Anterior cingulate cortex (tissue), 58 donors: ENCODE data around the gene SREK1IP1.
"Not testable (repeated sequence)": the region's sequence is repeated elsewhere in the genome, so short reads cannot be mapped to it uniquely, and the experiment has no call there.

ENCODE experiments used
- DNase-seq, 58 donors: peaks; one replicate each; lab custom pipeline; 2025; lab: John Stamatoyannopoulos, UW

SREK1IP1 gene

DNA sequence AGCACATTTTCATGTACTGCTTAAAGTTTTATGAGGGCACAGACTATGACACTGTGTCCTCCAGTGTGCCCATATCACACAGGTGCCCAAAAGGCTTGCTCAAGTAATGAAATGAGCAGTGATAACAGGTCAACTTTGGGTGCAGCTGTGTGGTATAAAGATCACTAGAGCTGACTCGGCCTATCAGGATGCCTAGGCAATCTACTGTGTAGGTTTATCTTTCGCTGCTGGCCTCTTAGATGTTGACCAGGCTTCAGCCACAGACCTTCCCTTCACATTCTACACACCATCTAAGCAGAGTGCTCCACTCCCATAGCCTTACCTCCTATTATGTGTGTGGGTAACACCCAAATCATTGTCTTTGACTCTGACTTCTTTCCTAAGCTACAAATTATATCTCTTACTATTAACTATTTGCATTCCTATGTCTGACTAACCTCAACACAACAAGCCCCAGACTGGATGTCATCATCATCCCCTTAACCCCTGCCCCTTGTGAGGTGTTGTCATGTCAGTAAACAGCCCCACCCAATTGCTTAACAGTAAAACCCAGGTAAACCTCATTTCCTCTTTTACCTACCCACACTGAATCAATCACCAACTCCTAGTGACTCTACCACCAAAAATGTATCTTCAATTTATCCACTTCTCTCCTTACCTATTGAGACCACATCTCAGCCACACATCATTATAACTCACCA is 2.5 kb downstream of the SREK1IP1 start:
- no peak for DNase-seq

GRCh38 chr5:64763948-64764503 is 4.5 kb downstream of the SREK1IP1 start:
- no peak for DNase-seq

- DNase-seq: no peak
These were observed 8.4 kb downstream of the SREK1IP1 start for GRCh38 chr5:64759960-64760660.

DNA sequence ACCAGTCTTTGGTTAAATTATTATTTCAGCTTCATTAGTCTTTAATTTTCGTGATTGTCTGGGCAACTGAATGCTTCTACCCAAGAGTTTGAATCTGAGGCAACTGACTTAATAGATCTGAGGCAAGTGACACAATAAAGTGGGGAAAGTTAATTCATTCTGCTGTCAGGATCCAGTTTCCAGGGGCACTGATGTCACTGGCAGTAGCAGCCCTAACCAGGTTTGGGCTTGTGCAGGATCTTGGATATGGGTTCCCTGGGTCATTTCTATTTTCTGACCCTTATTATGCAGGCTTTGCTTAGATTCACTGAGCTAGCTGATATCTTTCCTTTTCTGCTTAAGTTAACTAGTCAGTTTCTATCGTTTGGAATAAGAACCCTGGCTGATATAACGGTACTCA is 9.6 kb downstream of the SREK1IP1 start:
- DNase-seq: no peak

- DNase-seq: no peak
These were observed 14.4 kb downstream of the SREK1IP1 start for GRCh38 chr5:64754066-64754465.

- DNase-seq: no peak
These were observed 19.1 kb downstream of the SREK1IP1 start for GRCh38 chr5:64749385-64749784.

DNA sequence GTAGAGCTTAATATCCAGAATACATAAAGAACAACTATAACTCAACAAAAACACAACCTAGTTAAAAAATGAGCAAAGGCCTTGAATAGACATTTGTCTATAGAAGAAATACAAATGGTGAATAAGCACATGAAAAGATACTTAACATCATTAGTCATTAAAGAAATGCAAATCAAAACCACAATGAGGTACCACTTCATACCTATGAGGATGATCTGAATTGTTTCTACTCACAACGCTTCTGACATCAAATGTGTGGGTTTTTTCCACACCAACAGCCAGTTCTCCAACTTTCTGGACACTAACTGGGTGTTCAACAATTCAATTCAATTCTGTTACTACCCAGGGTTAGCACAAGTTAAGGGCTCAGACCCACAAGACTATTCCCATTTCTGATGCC is 22.0 kb downstream of the SREK1IP1 start:
- DNase-seq: no peak

GRCh38 chr5:64744914-64745313 is 23.6 kb downstream of the SREK1IP1 start:
- no peak for DNase-seq

DNA sequence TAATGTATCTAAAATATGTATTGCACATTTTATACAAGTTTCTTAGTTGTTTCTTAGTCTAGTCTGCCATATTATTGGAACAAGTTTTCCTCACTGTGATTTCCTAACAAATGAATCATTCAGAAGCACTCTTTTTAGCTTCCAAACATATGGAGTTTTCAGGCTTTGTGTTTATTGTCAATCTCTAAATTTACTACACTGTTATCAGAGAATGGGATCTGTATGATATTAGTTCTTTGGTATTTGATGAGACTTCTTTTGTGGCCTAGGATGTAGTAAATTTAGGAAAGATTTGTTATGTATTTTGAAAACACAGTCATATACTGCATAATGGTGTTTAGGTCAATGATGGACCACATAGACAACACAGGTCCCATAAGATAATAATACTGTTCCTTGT is 25.7 kb downstream of the SREK1IP1 start:
- DNase-seq: no peak

GRCh38 chr5:64742411-64742810 is 26.1 kb downstream of the SREK1IP1 start:
- DNase-seq: no peak

DNA sequence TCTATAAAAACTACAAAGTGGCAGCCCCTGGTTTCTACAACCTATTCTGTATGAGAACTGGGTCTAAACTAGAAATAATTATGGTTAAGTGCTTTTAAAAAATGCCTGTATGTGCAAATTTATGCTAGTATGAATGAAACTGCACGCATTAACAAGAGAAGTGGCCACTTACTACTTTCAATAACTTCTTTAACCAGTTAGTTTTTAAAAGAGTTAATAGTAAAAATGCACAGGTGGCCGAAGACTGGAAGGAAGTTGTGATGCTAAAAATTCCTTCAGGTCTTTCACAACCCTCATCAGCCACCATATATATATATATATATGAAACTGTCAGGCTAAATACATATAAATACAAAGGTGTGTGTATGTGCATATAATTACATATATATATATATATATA is 41.3 kb downstream of the SREK1IP1 start:
- no peak for DNase-seq

- no peak for DNase-seq
These were observed 45.9 kb downstream of the SREK1IP1 start for GRCh38 chr5:64722588-64722987.

GRCh38 chr5:64714495-64714894 is 54.0 kb downstream of the SREK1IP1 start:
- not testable (repeated sequence) for DNase-seq

GRCh38 chr5:64707191-64707590 is 61.3 kb downstream of the SREK1IP1 start:
- DNase-seq: no peak

GRCh38 chr5:64706074-64706473 is 62.4 kb downstream of the SREK1IP1 start:
- DNase-seq: not testable (repeated sequence)

DNA sequence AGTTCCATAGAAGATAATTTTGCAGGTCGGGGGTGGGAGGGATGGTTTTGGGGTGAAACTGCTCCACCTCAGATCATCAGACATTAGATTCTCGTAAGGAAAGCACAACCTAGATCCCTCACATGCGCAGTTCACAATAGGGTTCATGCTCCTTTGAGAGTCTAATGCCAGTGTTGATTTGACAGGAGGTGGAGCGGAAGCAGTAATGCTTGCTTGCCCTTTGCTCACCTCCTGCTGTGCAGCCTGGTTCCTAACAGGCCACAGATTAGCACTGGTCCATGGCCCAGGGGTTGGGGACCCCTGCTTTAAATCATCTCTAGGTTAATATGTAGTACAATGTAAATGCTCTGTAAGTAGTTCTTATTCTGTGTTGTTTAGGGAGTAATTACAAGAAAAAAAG is 67.7 kb downstream of the SREK1IP1 start:
- no peak for DNase-seq

GRCh38 chr5:64696414-64696813 is 72.1 kb downstream of the SREK1IP1 start:
- DNase-seq: not testable (repeated sequence)

DNA sequence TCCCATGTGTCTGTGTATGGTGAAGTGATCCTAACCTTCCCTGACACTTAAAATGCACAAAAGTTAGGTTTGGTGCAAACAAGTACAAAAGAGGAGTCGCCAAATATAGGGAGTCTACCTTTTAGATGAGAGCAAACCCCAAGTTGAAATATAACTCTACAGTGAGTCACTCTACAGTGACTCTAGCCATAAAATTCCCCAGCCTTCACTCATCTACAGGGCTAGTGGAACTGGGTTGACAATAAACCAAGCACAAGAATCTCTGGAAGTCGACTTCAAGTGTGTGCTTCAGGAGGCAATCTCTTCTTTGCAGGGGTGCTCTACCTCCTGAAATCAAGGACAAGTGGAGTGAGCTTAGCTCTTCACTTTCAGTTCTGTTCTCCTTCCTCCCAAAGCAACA is 74.9 kb downstream of the SREK1IP1 start:
- DNase-seq: no peak

DNA sequence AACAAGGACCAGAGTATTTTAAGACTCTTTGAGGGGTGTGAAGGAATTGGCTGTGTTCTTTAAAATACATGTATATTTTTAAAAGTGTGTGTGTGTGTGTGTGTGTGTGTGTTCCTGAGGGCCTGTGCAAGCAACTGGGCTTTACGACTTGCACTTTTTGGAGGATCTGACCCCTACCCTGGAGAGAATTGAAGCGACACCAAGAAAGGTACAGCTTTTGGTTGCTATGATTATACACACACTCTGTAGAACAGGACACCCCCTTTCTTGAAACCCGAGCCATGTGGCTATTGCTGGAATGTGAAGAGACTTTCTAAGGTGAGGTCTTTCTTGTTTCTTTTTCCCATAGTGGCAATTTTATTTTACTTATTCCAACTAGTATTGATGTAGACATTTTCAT is 77.2 kb downstream of the SREK1IP1 start:
- no peak for DNase-seq

GRCh38 chr5:64690417-64691151 is 77.9 kb downstream of the SREK1IP1 start, which contains the start of gene SHISAL2B:
Gene SHISAL2B, plus strand, starts transcription at chr5:64690503. Its CDS starts 121 bp downstream, at chr5:64690624.
- DNase-seq: peak in 2 of 58 donors; percentile 2 to 21

DNA sequence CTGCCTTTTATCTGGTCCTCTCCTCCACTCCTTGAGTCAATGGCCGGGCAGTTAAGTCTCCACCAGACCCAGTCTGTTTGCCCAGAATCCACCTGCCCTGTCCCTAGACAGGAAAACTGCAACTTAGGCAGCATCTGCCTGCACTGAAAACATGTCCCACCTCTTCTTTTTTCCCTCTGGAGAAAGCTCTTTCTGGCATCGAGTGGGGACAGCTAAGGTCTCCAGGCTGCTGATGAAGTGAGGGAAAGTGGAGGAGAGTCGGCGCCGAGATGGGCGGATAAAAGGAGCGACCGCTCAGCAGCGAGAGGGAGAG is 78.4 kb downstream of the SREK1IP1 start:
- DNase-seq: no peak
